Measurements from ENCODE around the gene TGM1. TPM values are rescaled to one million over a fixed set of nuclear protein-coding genes. Genes with fewer than 3 reads are reported as not detected.

The TGM1 gene
- total and polyA plus RNA-seq, 10 of the 15 experiments (the other 5 are each of a cell fraction or from before 2014, with no cell fraction given): 0.05 to 5.9 (median 1.8) TPM

DNA sequence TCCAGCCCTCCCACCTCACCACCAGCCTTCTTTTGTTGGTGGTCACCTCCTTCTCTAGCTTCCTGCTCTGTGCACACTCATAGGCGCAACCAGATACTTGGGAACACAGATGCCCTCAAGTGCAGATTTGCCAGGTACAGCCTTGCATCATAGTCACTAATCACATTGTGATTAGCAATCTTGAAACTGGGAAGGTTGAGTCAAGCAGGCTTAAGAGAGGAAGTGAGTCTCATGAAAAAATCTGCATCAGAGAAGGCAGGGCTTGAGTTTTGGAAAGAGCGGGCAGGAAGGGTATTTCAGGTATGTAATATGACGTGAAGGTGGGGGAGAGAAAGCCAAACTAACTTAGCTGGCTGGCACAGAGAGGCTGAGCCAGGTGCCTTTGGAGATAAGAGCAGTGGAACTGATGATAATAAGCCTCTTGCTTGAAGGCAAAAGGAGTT lies 11.1 kb upstream of the TGM1 start (continued):
- 0 out of 4 replicates have a peak, but pooled peaks of 1 of the 2 experiments have one; percentile 29 for TF ChIP-seq SRF (IDR thresholded peaks at IDR 0.05; ENCODE audit: low read depth in 2 of 2, low read length in 2 of 2)
- no peak for TF ChIP-seq HDAC6 (IDR thresholded peaks at IDR 0.05; ENCODE audit: unreplicated experiment)
- peak; percentile 52 to 56; a peak in 2 of 4 replicates for TF ChIP-seq BHLHE40 (IDR thresholded peaks at IDR 0.05; ENCODE audit: borderline replicate concordance in 1 of 2, low read depth in 2 of 2, low read length in 1 of 2)
- TF ChIP-seq, protein P1, sequence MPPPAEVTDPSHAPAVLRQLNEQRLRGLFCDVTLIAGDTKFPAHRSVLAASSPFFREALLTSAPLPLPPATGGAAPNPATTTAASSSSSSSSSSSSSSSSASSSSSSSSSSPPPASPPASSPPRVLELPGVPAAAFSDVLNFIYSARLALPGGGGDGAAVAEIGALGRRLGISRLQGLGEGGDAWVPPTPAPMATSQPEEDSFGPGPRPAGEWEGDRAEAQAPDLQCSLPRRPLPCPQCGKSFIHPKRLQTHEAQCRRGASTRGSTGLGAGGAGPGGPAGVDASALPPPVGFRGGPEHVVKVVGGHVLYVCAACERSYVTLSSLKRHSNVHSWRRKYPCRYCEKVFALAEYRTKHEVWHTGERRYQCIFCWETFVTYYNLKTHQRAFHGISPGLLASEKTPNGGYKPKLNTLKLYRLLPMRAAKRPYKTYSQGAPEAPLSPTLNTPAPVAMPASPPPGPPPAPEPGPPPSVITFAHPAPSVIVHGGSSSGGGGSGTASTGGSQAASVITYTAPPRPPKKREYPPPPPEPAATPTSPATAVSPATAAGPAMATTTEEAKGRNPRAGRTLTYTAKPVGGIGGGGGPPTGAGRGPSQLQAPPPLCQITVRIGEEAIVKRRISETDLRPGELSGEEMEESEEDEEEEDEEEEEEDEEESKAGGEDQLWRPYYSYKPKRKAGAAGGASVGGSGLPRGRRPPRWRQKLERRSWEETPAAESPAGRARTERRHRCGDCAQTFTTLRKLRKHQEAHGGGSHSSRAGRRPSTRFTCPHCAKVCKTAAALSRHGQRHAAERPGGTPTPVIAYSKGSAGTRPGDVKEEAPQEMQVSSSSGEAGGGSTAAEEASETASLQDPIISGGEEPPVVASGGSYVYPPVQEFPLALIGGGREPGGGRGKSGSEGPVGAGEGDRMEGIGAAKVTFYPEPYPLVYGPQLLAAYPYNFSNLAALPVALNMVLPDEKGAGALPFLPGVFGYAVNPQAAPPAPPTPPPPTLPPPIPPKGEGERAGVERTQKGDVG (CRISPR knock-in tag; IDR thresholded peaks at IDR 0.05): no peak
- peak; percentile 85 for TF ChIP-seq CREM (IDR thresholded peaks at IDR 0.05; ENCODE audit: low read depth)
- TF ChIP-seq BMI1 (IDR thresholded peaks at IDR 0.05; ENCODE audit: borderline replicate concordance): no peak
- TF ChIP-seq, protein P2, sequence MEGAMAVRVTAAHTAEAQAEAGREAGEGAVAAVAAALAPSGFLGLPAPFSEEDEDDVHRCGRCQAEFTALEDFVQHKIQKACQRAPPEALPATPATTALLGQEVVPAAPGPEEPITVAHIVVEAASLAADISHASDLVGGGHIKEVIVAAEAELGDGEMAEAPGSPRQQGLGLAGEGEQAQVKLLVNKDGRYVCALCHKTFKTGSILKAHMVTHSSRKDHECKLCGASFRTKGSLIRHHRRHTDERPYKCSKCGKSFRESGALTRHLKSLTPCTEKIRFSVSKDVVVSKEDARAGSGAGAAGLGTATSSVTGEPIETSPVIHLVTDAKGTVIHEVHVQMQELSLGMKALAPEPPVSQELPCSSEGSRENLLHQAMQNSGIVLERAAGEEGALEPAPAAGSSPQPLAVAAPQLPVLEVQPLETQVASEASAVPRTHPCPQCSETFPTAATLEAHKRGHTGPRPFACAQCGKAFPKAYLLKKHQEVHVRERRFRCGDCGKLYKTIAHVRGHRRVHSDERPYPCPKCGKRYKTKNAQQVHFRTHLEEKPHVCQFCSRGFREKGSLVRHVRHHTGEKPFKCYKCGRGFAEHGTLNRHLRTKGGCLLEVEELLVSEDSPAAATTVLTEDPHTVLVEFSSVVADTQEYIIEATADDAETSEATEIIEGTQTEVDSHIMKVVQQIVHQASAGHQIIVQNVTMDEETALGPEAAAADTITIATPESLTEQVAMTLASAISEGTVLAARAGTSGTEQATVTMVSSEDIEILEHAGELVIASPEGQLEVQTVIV (IDR thresholded peaks at IDR 0.05; ENCODE audit: borderline replicate concordance, partially characterized antibody): no peak
- TF ChIP-seq, protein P3, sequence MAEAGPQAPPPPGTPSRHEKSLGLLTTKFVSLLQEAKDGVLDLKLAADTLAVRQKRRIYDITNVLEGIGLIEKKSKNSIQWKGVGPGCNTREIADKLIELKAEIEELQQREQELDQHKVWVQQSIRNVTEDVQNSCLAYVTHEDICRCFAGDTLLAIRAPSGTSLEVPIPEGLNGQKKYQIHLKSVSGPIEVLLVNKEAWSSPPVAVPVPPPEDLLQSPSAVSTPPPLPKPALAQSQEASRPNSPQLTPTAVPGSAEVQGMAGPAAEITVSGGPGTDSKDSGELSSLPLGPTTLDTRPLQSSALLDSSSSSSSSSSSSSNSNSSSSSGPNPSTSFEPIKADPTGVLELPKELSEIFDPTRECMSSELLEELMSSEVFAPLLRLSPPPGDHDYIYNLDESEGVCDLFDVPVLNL (IDR thresholded peaks at IDR 0.05; ENCODE audit: low read depth, low read length): no peak
- no peak for TF ChIP-seq HDAC2 (IDR thresholded peaks at IDR 0.05)
- no peak for TF ChIP-seq MXI1 (IDR thresholded peaks at IDR 0.05; ENCODE audit: low read depth, low read length)
- TF ChIP-seq, protein P4, sequence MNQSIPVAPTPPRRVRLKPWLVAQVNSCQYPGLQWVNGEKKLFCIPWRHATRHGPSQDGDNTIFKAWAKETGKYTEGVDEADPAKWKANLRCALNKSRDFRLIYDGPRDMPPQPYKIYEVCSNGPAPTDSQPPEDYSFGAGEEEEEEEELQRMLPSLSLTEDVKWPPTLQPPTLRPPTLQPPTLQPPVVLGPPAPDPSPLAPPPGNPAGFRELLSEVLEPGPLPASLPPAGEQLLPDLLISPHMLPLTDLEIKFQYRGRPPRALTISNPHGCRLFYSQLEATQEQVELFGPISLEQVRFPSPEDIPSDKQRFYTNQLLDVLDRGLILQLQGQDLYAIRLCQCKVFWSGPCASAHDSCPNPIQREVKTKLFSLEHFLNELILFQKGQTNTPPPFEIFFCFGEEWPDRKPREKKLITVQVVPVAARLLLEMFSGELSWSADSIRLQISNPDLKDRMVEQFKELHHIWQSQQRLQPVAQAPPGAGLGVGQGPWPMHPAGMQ (IDR thresholded peaks at IDR 0.05; ENCODE audit: borderline replicate concordance): no peak
- no peak for TF ChIP-seq ZNF217 (IDR thresholded peaks at IDR 0.05)
- TF ChIP-seq SREBF2 (IDR thresholded peaks at IDR 0.05; ENCODE audit: low read length): no peak
- no peak for TF ChIP-seq KDM1A (IDR thresholded peaks at IDR 0.05; ENCODE audit: borderline replicate concordance)
- no peak for TF ChIP-seq FOS (IDR thresholded peaks at IDR 0.05; ENCODE audit: borderline replicate concordance, extremely low read depth, insufficient read length)
- TF ChIP-seq, protein P5, sequence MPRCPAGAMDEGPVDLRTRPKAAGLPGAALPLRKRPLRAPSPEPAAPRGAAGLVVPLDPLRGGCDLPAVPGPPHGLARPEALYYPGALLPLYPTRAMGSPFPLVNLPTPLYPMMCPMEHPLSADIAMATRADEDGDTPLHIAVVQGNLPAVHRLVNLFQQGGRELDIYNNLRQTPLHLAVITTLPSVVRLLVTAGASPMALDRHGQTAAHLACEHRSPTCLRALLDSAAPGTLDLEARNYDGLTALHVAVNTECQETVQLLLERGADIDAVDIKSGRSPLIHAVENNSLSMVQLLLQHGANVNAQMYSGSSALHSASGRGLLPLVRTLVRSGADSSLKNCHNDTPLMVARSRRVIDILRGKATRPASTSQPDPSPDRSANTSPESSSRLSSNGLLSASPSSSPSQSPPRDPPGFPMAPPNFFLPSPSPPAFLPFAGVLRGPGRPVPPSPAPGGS (IDR thresholded peaks at IDR 0.05; ENCODE audit: borderline replicate concordance, insufficient read depth, low read depth, low read length, poor library complexity, severe bottlenecking): peak; percentile 27
